Breast epithelium (tissue), 4 donors: Measurements from ENCODE around the gene SUSD6. TPM values are rescaled to one million over a fixed set of nuclear protein-coding genes. Genes with fewer than 3 reads are reported as not detected.
A peak's percentile ranks its signal among the peaks of the same experiment; 100 is the strongest.
"Not testable (repeated sequence)": the region's sequence is repeated elsewhere in the genome, so short reads cannot be mapped to it uniquely, and the experiment has no call there.

Experiments used
- DNase-seq, 2 donors: peaks; one replicate each; pipeline ENCODE4 v3.0.0-alpha.2; 2019; ENCODE audit warnings: low spot score in 2 of 2
- H3K27ac ChIP-seq, 2 donors: fragments of 200-600 bp; sonication (generic) in 1 of 2; one replicate each; pipeline ENCODE4 v1.5.1; 2016 to 2019; ENCODE audit warnings: mild to moderate bottlenecking in 1 of 2
- H3K27me3 ChIP-seq, 2 donors: fragments of 200-600 bp; sonication (generic) in 1 of 2; one replicate each; pipeline versions ENCODE4 v1.5.1 to v1.6.0; 2017 to 2019; ENCODE audit warnings: control low read depth in 1 of 2, mild to moderate bottlenecking in 1 of 2
- H3K36me3 ChIP-seq: fragments of 200-600 bp; one replicate; pipeline ENCODE4 v1.5.1; 2019
- H3K4me1 ChIP-seq, 2 donors: fragments of 200-600 bp; sonication (generic); one replicate each; pipeline ENCODE4 v1.5.1; 2016 to 2019; ENCODE audit warnings: control low read depth in 1 of 2
- H3K4me3 ChIP-seq, 3 donors: fragments of 200-600 bp; sonication (generic); 1 replicate in 2 of 3; 2 replicates in 1 of 3; pipeline ENCODE4 v1.5.1; 2016 to 2019; ENCODE audit warnings: mild to moderate bottlenecking in 3 of 3, moderate library complexity in 2 of 3
- H3K9me3 ChIP-seq, 2 donors: fragments of 200-600 bp; sonication (generic) in 1 of 2; one replicate each; pipeline ENCODE4 v1.5.1; 2016 to 2019; ENCODE audit warnings: control low read depth in 1 of 2
- CTCF ChIP-seq, 3 donors: fragments of 450-650 bp; IDR thresholded peaks; one replicate each; pipeline ENCODE4 v1.5.1; 2016 to 2017; ENCODE audit warnings: antibody characterized with exemption in 3 of 3, mild to moderate bottlenecking in 3 of 3, moderate library complexity in 3 of 3
- POLR2A ChIP-seq: fragments of 450-650 bp; IDR thresholded peaks from one replicate; pipeline ENCODE4 v1.6.1; 2016; ENCODE audit warnings: antibody characterized with exemption, mild to moderate bottlenecking, moderate library complexity
- POLR2AphosphoS5 ChIP-seq, 3 donors: sonication (generic); formaldehyde crosslinking; IDR thresholded peaks; one replicate each; pipeline ENCODE4 v1.6.1; 2017; ENCODE audit warnings: antibody characterized with exemption in 3 of 3
- intact Hi-C: fragments of 100-400 bp; cut with DNase I; formaldehyde crosslinking; loops from one replicate; pipeline ENCODE4 v1.15.1; 2023; ENCODE audit warnings: low total_unique reads
- total RNA-seq, 3 donors: library from RNA; depleted of rRNA; stranded (reverse); fragments of >200 nt; gene quantifications; one replicate each; pipeline ENCODE4 v1.1.0, GENCODE V29; 2016

The SUSD6 gene
- total RNA-seq, 3 donors from 2014 or later = 30.2 to 55.9 (median 55.7) TPM

- Histone ChIP-seq H3K27me3 (no peaks in the 10 kb centered on the region), H3K27ac (peak overlapping the region; percentile 88 to 91), H3K4me1 (peaks cover 0 to 22% of the 10 kb centered on the region in 2 donors), H3K9me3 (no peaks in the 10 kb centered on the region), H3K36me3 (no peaks in the 10 kb centered on the region), H3K4me3 (no peak overlapping the region)
- TF ChIP-seq POLR2AphosphoS5 (IDR thresholded peaks at IDR 0.05) (peak in 1 of 3 donors; percentile 54), POLR2A (no peak), CTCF (IDR thresholded peaks at IDR 0.05) (no peak)
- intact Hi-C loops = no loop called here
- peak; percentile 79 to 83 for DNase-seq
Measured at GRCh38 chr14:69643430-69644200, 32.2 kb downstream of the SUSD6 start.

- Histone ChIP-seq H3K36me3 (no peaks in the 10 kb centered on the region), H3K27me3 (no peaks in the 10 kb centered on the region), H3K4me1 (peaks cover 4 to 33% of the 10 kb centered on the region in 2 donors), H3K27ac (peak overlapping the region; percentile 72 to 91), H3K9me3 (no peaks in the 10 kb centered on the region), H3K4me3 (no peak overlapping the region)
- intact Hi-C loops = no loop called here
- TF ChIP-seq POLR2A (no peak), POLR2AphosphoS5 (IDR thresholded peaks at IDR 0.05) (no peak)
- no peak for DNase-seq
Measured at GRCh38 chr14:69644814-69645213, 33.4 kb downstream of the SUSD6 start.

GRCh38 chr14:69647213-69647612 lies 35.8 kb downstream of the SUSD6 start:
- Histone ChIP-seq H3K27ac (peak overlapping the region; percentile 6 to 87), H3K4me3 (no peak overlapping the region), H3K9me3 (no peaks in the 10 kb centered on the region), H3K27me3 (no peaks in the 10 kb centered on the region), H3K36me3 (no peaks in the 10 kb centered on the region), H3K4me1 (peaks cover 23 to 57% of the 10 kb centered on the region in 2 donors)
- DNase-seq = no peak
- no peak for TF ChIP-seq POLR2AphosphoS5 (IDR thresholded peaks at IDR 0.05)
- no peak for TF ChIP-seq CTCF (IDR thresholded peaks at IDR 0.05)
- no peak for TF ChIP-seq POLR2A
- intact Hi-C loops = no loop called here

- H3K9me3 ChIP-seq, DNase-seq, H3K36me3 ChIP-seq, intact Hi-C loops, H3K4me3 ChIP-seq, H3K27me3 ChIP-seq: not testable (repeated sequence)
- H3K4me1 ChIP-seq = peaks cover 23 to 62% of the 10 kb centered on the region in 2 donors
- peak overlapping the region; percentile 79 to 87 for H3K27ac ChIP-seq
Measured at GRCh38 chr14:69647642-69648041, 36.2 kb downstream of the SUSD6 start.

GRCh38 chr14:69648480-69649451 lies 37.4 kb downstream of the SUSD6 start:
- DNase-seq = no peak
- H3K36me3 ChIP-seq = no peaks in the 10 kb centered on the region
- TF ChIP-seq POLR2A = no peak
- no peak for TF ChIP-seq CTCF (IDR thresholded peaks at IDR 0.05)
- no peak for TF ChIP-seq POLR2AphosphoS5 (IDR thresholded peaks at IDR 0.05)
- no peaks in the 10 kb centered on the region for H3K9me3 ChIP-seq
- H3K4me1 ChIP-seq = peaks cover 27 to 61% of the 10 kb centered on the region in 2 donors
- peak overlapping the region in 1 of 3 donors; percentile 2 for H3K4me3 ChIP-seq
- H3K27me3 ChIP-seq = no peaks in the 10 kb centered on the region
- H3K27ac ChIP-seq = peak overlapping the region; percentile 79 to 87
- intact Hi-C loops = no loop called here
